LNCaP clone FGC (cell line): ENCODE measurements around the gene CCSER2.
A peak's percentile ranks its signal among the peaks of the same experiment; 100 is the strongest.

Experiments
- DNase-seq: peaks from one replicate; pipeline ENCODE4 v3.0.0-alpha.2; 2011; ENCODE audit warnings: low read depth
- H3K4me3 ChIP-seq: 2 replicates; pipeline ENCODE4 v1.5.1; 2011; ENCODE audit warnings: mild to moderate bottlenecking, low read depth, low read length, control low read depth
- TF ChIP-seq, protein P1 (sequence below): IDR thresholded peaks from 2 replicates; pipeline ENCODE4 v1.5.1; 2012; ENCODE audit warnings: mild to moderate bottlenecking; ENCODE audit not compliant: control insufficient read depth, insufficient read depth; ENCODE audit errors: extremely low read depth

CCSER2 gene

DNA sequence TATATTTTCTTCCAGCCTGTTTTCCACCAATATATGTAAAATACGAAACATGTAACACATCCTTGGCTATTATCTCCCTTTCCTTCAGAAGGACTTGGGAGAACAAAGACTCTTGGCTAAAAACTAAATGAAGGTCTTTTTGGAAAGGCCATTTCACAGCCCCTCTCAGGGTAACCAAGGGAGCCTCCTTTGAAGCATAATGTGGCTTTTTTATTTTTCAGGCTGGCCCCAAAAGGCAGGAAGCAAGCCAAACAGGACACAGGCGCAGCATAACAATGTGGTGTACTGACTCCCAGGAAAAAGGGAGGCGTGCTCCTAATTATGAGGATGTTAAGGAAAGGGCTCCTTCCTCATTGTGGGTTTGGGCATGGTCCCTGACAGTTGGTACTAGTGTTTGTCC, 30.3 kb upstream of the CCSER2 start:
- no peak overlapping the region for H3K4me3 ChIP-seq
- DNase-seq = no peak
- TF ChIP-seq, protein P1, sequence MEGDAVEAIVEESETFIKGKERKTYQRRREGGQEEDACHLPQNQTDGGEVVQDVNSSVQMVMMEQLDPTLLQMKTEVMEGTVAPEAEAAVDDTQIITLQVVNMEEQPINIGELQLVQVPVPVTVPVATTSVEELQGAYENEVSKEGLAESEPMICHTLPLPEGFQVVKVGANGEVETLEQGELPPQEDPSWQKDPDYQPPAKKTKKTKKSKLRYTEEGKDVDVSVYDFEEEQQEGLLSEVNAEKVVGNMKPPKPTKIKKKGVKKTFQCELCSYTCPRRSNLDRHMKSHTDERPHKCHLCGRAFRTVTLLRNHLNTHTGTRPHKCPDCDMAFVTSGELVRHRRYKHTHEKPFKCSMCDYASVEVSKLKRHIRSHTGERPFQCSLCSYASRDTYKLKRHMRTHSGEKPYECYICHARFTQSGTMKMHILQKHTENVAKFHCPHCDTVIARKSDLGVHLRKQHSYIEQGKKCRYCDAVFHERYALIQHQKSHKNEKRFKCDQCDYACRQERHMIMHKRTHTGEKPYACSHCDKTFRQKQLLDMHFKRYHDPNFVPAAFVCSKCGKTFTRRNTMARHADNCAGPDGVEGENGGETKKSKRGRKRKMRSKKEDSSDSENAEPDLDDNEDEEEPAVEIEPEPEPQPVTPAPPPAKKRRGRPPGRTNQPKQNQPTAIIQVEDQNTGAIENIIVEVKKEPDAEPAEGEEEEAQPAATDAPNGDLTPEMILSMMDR = no peak

DNA sequence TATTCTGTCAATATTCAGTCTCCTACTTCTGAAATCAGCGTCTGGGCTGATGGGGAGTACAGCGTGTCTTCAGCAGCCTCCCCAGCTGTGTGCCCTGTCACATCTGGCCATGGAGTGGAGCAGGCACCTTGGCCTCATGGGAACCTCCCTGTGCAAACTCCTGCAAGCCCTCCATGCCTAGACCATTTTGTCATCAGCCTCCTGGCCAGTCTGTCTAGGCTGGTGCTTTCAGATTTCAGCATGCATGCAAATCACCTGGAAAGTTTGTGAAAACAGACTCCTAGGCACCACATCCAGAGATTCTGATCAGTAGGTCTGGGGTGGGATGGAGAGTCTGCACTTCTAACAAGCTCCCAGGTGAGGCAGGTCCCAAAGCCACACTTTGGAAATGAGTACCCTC, 26.2 kb upstream of the CCSER2 start:
- no peak for DNase-seq
- TF ChIP-seq, protein P1 = no peak
- no peak overlapping the region for H3K4me3 ChIP-seq

DNA sequence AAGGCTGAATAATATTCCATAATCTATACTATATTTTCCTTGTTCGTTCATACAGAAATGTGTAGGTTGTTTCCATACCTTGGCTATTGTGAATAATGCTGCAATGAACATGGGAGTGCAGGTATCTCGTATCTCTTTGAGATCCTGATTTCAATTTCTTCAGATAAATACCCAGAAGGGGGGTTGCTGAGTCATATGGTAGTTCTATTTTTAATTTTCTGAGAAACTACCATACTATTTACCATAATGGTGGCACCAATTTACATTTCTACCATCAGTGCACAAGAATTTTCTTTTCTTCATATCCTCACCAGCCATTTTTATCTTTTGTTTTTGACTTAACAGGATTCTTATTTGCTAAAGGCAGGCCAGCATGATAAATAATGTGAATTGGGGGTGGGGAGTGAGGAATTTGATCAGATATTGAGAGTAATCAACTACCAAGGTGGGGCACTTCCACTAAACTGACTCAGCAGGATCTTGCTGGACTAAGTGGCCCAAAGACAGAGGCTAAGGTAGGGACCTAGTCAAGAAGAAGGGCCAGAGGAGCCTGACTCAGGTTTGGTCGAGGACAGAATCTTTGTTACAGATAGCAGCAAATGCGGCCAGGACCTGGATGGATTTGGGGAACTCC, 21.5 kb upstream of the CCSER2 start:
- TF ChIP-seq, protein P1 = no peak
- no peak for DNase-seq
- H3K4me3 ChIP-seq = no peak overlapping the region

DNA sequence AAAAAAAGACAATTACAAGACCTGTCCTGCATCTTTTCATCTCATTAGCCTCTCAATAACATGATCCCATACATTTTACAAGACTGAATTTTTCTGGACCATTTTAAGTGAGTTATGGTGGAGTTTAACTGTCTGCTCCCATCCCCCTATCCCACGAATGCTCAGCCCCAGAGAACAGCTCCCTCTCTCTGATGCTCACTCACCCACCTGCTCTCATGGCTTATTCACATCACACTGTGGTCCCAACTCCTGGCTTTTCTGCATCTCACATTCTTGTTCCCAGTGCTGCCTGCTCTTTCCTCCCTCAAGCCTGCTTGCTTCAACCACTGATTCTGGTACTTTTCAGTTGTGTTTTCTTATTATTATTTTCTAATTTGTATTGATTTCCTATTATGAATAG, 20.4 kb upstream of the CCSER2 start:
- no peak for DNase-seq
- no peak overlapping the region for H3K4me3 ChIP-seq
- TF ChIP-seq, protein P1 = no peak

DNA sequence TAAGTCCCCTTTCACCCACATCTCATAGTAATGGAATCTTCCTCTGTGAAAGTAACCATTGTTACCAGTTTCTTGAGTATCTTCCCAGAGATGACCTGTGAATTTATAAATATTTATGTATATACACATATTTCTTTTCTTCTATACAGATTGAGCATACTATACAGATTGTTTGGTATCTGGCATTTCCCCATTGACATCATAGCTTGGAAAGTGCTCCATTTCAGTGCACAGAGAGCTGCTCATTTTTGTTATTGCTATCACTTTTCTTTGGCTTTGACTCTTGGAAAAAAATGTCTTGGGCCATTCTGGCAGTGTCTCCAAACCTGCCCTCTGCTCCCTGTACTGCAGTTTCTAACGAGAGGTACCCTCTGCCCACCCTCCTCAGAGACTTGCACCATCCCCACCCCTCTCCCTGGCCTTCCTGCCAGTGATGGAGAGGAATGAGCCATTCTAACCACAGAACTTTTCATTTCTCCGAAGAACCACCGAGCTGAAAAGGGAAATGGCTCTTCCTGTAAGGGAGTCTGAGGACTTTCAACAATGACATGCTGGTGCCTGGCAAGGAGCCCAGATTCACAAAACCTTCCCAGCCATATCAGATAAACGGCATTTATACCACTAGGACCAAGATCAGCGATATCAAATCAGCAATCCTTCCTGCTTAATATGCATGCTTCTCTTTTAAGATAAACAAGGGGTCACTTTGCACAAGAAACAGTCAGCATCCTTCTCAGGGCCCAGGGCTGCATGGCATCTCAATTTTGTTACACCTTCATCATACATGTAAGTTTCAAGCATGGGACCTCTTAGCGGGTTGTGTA, 19.7 kb upstream of the CCSER2 start:
- H3K4me3 ChIP-seq = no peak overlapping the region
- DNase-seq = peak; percentile 42
- TF ChIP-seq, protein P1 = no peak

DNA sequence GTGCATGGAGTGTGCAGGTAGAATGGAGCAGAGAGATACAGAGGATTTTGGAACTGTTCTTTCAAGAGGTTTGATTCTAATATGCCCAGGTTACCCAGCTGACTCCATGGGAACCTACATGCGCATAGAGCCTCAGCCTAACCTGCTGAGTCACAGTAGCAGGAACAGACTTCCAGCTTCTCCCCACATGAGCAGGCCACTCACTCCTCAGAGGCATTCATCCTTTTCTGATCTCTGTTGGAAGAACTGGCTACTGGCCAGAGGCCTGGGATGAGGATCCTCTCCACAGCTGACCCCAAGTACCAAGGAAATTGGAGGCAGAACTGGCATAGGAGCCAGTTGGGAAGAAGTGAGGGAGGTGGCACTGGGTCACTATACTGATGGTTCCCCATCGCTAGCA, 17.9 kb upstream of the CCSER2 start:
- H3K4me3 ChIP-seq = no peak overlapping the region
- DNase-seq = no peak
- TF ChIP-seq, protein P1 = no peak
